Stimulated activated CD4-positive, alpha-beta T cell treated with anti-CD3 and anti-CD28 coated beads, TNF-alpha, amount 100 ng/mL, for 4 hours (primary cell): ENCODE data around the gene SEMA5A.

ENCODE experiments used
- DNase-seq, 3 experiments: peaks; one replicate each; pipeline ENCODE4 v3.0.0-alpha.2; 2020; ENCODE audit warnings: low read depth in 3 of 3

The SEMA5A gene

GRCh38 chr5:9399094-9399493 is 146.8 kb downstream of the SEMA5A start:
- DNase-seq = no peak

GRCh38 chr5:9398227-9398626 is 147.6 kb downstream of the SEMA5A start:
- no peak for DNase-seq

- DNase-seq = no peak
These were observed 149.5 kb downstream of the SEMA5A start for GRCh38 chr5:9396285-9396770.

GRCh38 chr5:9395706-9396105 is 150.2 kb downstream of the SEMA5A start:
- no peak for DNase-seq

- DNase-seq = no peak
These were observed 151.7 kb downstream of the SEMA5A start for GRCh38 chr5:9394221-9394620.

GRCh38 chr5:9392625-9393024 is 153.2 kb downstream of the SEMA5A start:
- DNase-seq = no peak

- DNase-seq = no peak
These were observed 154.8 kb downstream of the SEMA5A start for GRCh38 chr5:9391080-9391479.

- DNase-seq = no peak
These were observed 155.8 kb downstream of the SEMA5A start for GRCh38 chr5:9390113-9390512.

GRCh38 chr5:9388941-9389674 is 156.8 kb downstream of the SEMA5A start:
- DNase-seq = no peak

- DNase-seq = no peak
These were observed 158.0 kb downstream of the SEMA5A start for GRCh38 chr5:9387879-9388278.

- no peak for DNase-seq
These were observed 158.9 kb downstream of the SEMA5A start for GRCh38 chr5:9386945-9387344.

- DNase-seq = no peak
These were observed 163.4 kb downstream of the SEMA5A start for GRCh38 chr5:9382522-9382921.

- DNase-seq = no peak
These were observed 164.4 kb downstream of the SEMA5A start for GRCh38 chr5:9381464-9381863.

GRCh38 chr5:9380109-9380508 is 165.8 kb downstream of the SEMA5A start:
- DNase-seq = no peak

GRCh38 chr5:9376363-9377117 is 169.3 kb downstream of the SEMA5A start:
- no peak for DNase-seq

GRCh38 chr5:9375756-9376155 is 170.1 kb downstream of the SEMA5A start:
- no peak for DNase-seq

GRCh38 chr5:9374025-9374424 is 171.8 kb downstream of the SEMA5A start:
- no peak for DNase-seq

- no peak for DNase-seq
These were observed 172.3 kb downstream of the SEMA5A start for GRCh38 chr5:9373571-9373970.

- no peak for DNase-seq
These were observed 175.6 kb downstream of the SEMA5A start for GRCh38 chr5:9370256-9370655.

- DNase-seq = no peak
These were observed 180.4 kb downstream of the SEMA5A start for GRCh38 chr5:9365512-9365911.

GRCh38 chr5:9363449-9363848 is 182.4 kb downstream of the SEMA5A start:
- no peak for DNase-seq

- DNase-seq = no peak
These were observed 182.8 kb downstream of the SEMA5A start for GRCh38 chr5:9363026-9363425.

- DNase-seq = no peak
These were observed 183.3 kb downstream of the SEMA5A start for GRCh38 chr5:9362600-9362999.
